HG03060 (cell line): ENCODE measurements around the gene MFSD11.

Experiments
- ATAC-seq: cut with Tn5 transposase; IDR thresholded peaks from one replicate; pipeline ENCODE4 v1.9.1; 2021; ENCODE audit warnings: low read depth, moderate number of reproducible peaks; ENCODE audit not compliant: unreplicated experiment

The MFSD11 gene

GRCh38 chr17:76826330-76827068 lies 88.6 kb downstream of the MFSD11 start:
- ATAC-seq: no peak

- no peak for ATAC-seq
Observed at GRCh38 chr17:76827736-76828135, 89.8 kb downstream of the MFSD11 start.
